ENCODE results near the gene ADAMTSL3. TPM values are rescaled to one million over a fixed set of nuclear protein-coding genes. Genes with fewer than 3 reads are reported as not detected.

Gene ADAMTSL3, protein sequence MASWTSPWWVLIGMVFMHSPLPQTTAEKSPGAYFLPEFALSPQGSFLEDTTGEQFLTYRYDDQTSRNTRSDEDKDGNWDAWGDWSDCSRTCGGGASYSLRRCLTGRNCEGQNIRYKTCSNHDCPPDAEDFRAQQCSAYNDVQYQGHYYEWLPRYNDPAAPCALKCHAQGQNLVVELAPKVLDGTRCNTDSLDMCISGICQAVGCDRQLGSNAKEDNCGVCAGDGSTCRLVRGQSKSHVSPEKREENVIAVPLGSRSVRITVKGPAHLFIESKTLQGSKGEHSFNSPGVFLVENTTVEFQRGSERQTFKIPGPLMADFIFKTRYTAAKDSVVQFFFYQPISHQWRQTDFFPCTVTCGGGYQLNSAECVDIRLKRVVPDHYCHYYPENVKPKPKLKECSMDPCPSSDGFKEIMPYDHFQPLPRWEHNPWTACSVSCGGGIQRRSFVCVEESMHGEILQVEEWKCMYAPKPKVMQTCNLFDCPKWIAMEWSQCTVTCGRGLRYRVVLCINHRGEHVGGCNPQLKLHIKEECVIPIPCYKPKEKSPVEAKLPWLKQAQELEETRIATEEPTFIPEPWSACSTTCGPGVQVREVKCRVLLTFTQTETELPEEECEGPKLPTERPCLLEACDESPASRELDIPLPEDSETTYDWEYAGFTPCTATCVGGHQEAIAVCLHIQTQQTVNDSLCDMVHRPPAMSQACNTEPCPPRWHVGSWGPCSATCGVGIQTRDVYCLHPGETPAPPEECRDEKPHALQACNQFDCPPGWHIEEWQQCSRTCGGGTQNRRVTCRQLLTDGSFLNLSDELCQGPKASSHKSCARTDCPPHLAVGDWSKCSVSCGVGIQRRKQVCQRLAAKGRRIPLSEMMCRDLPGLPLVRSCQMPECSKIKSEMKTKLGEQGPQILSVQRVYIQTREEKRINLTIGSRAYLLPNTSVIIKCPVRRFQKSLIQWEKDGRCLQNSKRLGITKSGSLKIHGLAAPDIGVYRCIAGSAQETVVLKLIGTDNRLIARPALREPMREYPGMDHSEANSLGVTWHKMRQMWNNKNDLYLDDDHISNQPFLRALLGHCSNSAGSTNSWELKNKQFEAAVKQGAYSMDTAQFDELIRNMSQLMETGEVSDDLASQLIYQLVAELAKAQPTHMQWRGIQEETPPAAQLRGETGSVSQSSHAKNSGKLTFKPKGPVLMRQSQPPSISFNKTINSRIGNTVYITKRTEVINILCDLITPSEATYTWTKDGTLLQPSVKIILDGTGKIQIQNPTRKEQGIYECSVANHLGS (N-terminal part only)
- total RNA-seq: 10 to 100 TPM; 29.2 to 40.7 (median 37.6) TPM
- 1 to 10 TPM in 1 of 3 donors, under 1 TPM in 1, not detected in 1; 0.60 to 2.4 TPM for polyA plus RNA-seq

- TF ChIP-seq CTCF (IDR thresholded peaks at IDR 0.05) (no peak), POLR2AphosphoS5 (IDR thresholded peaks at IDR 0.05) (peak in 3 of 4 donors; percentile 14 to 49 (median 46)), EP300 (IDR thresholded peaks at IDR 0.05) (no peak), POLR2A (IDR thresholded peaks at IDR 0.05) (no peak)
- no peaks in the 10 kb centered on the region for H3K9me3 ChIP-seq
- peak within 1 kb of the TSS; percentile 63 to 80 (median 69) for H3K4me3 ChIP-seq
- peak within 1 kb of the TSS; percentile 82 to 87 (median 86) for H3K27ac ChIP-seq
- 2 to 6% methylated on average over 105 of the region's 105 CpGs for WGBS, 2 donors
- H3K36me3 ChIP-seq: no peaks in the 10 kb centered on the region
- no peaks in the 10 kb centered on the region for H3K27me3 ChIP-seq
- H3K4me1 ChIP-seq: peaks cover 0 to 49% (median 44%) of the 10 kb centered on the region in 4 donors
- DNase-seq: peak; percentile 92
- intact Hi-C loops (cut with DNase I): loop anchor here (2.0 to 10.0 kb wide), 6 partner anchors 33 to 368 kb away; partner anchors contain the start of gene SH3GL3
These were observed at the start of gene ADAMTSL3 for GRCh38 chr15:83653639-83654378. TSS of gene ADAMTSL3 (plus strand) at chr15:83654123. CDS start at chr15:83655762, 1,639 bp downstream.

DNA sequence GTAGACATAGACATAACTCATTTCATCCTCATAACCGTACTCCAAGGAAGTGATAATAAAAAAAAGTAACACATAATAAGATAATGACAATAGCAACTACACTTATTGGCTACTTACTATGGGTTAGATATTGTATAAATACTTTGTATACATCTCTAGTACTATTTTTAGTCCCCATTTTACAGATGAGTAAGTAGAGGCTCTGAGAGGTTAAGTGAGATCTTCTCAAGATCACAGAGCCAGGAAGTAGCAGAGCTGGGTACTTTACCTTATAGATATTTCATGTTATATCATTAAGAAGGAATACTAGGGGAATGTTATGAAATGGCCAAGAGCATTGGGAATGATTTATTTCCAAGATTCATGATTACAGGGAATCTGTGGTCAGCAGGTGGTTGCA, 49.4 kb upstream of the ADAMTSL3 start:
- WGBS, 2 donors: 83 to 90% methylated on average over 1 of the region's 1 CpG
- Histone ChIP-seq H3K4me1 (peaks cover 0 to 15% (median 13%) of the 10 kb centered on the region in 4 donors), H3K27me3 (no peaks in the 10 kb centered on the region), H3K4me3 (no peak overlapping the region), H3K27ac (peak overlapping the region in 2 of 4 donors; percentile 10 to 59), H3K9me3 (no peaks in the 10 kb centered on the region), H3K36me3 (no peaks in the 10 kb centered on the region)
- DNase-seq: no peak
- intact Hi-C loops (cut with DNase I): no loop called here
- TF ChIP-seq EP300 (IDR thresholded peaks at IDR 0.05) (no peak), POLR2A (IDR thresholded peaks at IDR 0.05) (no peak), POLR2AphosphoS5 (IDR thresholded peaks at IDR 0.05) (no peak), CTCF (IDR thresholded peaks at IDR 0.05) (no peak)

DNA sequence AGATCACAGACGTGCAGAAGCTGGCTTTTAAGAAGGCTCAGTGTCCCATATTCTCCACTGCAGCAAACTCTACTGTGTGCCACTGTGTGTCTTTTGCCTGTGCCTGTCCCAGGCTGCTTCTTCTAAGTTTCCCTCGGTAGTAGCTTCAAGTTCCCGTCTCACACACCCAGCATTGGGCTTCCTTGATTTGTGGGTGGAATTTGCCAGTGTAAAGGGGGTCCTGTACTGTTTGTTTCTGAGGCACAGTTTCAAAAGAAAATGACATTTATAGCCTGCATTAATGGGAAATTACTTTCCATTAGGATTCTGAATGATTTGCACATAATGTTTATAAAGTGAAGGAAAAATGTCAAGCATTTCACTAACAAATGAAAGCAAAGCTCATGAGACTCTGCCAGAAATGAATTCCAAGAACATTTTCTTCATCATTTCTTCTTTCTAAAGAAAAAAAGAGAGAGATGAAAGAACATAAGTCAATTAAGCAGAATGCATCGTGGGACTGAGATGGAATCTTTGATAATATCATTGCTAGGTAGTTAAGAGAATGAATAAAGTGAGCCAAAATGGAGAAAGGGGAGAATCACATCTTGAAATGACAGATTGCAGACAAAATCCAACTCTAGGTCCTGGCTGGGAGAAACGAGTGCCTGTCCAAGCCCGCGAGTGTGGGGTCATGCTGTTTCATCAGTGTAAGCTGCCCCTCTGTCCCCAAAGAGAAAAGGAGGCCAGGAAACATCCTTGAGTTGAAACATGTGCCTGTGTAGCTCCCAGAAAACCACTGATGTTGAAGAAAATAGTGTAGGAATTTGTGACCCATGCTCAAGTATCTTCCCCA, 48.6 kb upstream of the ADAMTSL3 start:
- no peaks in the 10 kb centered on the region for H3K27me3 ChIP-seq
- peaks cover 0 to 15% (median 13%) of the 10 kb centered on the region in 4 donors for H3K4me1 ChIP-seq
- 61 to 64% methylated on average over 7 of the region's 7 CpGs for WGBS, 2 donors
- intact Hi-C loops (cut with DNase I): no loop called here
- no peak overlapping the region for H3K4me3 ChIP-seq
- peak overlapping the region; percentile 10 to 59 (median 38) for H3K27ac ChIP-seq
- no peaks in the 10 kb centered on the region for H3K36me3 ChIP-seq
- DNase-seq: peak; percentile 85
- H3K9me3 ChIP-seq: no peaks in the 10 kb centered on the region
- TF ChIP-seq POLR2A (IDR thresholded peaks at IDR 0.05) (no peak), POLR2AphosphoS5 (IDR thresholded peaks at IDR 0.05) (peak in 3 of 4 donors; percentile 10 to 48 (median 47))

DNA sequence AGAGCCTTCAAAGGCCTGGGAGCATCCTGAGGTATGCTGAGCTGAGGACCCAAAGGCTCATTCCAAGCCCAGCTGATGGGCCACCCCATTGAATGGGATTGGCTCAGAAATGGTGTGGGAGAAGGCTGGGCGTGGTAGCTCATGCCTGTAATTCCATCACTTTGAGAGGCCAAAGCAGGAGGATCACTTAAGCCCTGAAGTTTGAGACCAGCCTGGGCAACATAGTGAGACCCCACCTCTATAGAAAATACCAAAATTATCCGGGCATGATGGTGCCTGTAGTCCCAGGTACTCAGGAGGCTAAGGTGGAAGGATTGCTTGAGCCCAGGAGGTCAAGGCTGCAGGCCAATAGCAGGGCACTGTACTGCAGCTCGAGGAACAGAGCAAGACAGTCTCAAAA, 43.8 kb upstream of the ADAMTSL3 start:
- intact Hi-C loops (cut with DNase I): no loop called here
- Histone ChIP-seq H3K36me3 (no peaks in the 10 kb centered on the region), H3K27me3 (no peaks in the 10 kb centered on the region), H3K9me3 (no peaks in the 10 kb centered on the region), H3K4me3 (no peak overlapping the region), H3K4me1 (peaks cover 0 to 10% (median 5%) of the 10 kb centered on the region in 4 donors), H3K27ac (no peak overlapping the region)
- no peak for DNase-seq
- no peak for TF ChIP-seq POLR2A (IDR thresholded peaks at IDR 0.05)
- TF ChIP-seq POLR2AphosphoS5 (IDR thresholded peaks at IDR 0.05): no peak
- no peak for TF ChIP-seq CTCF (IDR thresholded peaks at IDR 0.05)
- TF ChIP-seq EP300 (IDR thresholded peaks at IDR 0.05): no peak
- 59 to 79% methylated on average over 3 of the region's 3 CpGs for WGBS, 2 donors

Data from sigmoid colon (tissue), 7 donors.